Mucosa of gallbladder (tissue), 1 donor: ENCODE measurements around the gene SMO. TPM values are rescaled to one million over a fixed set of nuclear protein-coding genes. Genes with fewer than 3 reads are reported as not detected.

Source experiments
- DNase-seq: peaks from one replicate; pipeline ENCODE4 v3.0.0-alpha.2; 2020; ENCODE audit warnings: low spot score
- total RNA-seq: library from RNA; stranded (reverse); gene quantifications from one replicate; pipeline ENCODE4 v1.2.1, GENCODE V29; 2021
- donor health status: DM: no; HTN: no; CAD: no.

The SMO gene
- 15.8 TPM for total RNA-seq

GRCh38 chr7:129188372-129188891 is at the start of gene SMO:
Gene SMO (plus strand): TSS chr7:129188633. CDS start chr7:129189152, 519 bp downstream.
- DNase-seq = peak; percentile 31

- no peak for DNase-seq
These were observed 44.7 kb upstream of the SMO start for GRCh38 chr7:129143724-129144094.

GRCh38 chr7:129144095-129144833 is 44.2 kb upstream of the SMO start, which contains the start of gene TSPAN33:
Gene TSPAN33 (plus strand): TSS chr7:129144707. CDS start chr7:129144981, 274 bp downstream.
- DNase-seq = peak; percentile 79

- DNase-seq = no peak
These were observed 43.4 kb upstream of the SMO start for GRCh38 chr7:129144834-129145668.

- DNase-seq = no peak
These were observed 42.0 kb upstream of the SMO start for GRCh38 chr7:129146237-129146979.

- no peak for DNase-seq
These were observed 40.7 kb upstream of the SMO start for GRCh38 chr7:129147731-129148130.

GRCh38 chr7:129149511-129149910 is 38.9 kb upstream of the SMO start:
- DNase-seq = no peak

- DNase-seq = no peak
These were observed 38.0 kb upstream of the SMO start for GRCh38 chr7:129150199-129150996.

- DNase-seq = no peak
These were observed 30.8 kb upstream of the SMO start for GRCh38 chr7:129157651-129158050.

- no peak for DNase-seq
These were observed 28.9 kb upstream of the SMO start for GRCh38 chr7:129159539-129159938.

- DNase-seq = no peak
These were observed 28.1 kb upstream of the SMO start for GRCh38 chr7:129160161-129160905.

GRCh38 chr7:129161524-129162225 is 26.8 kb upstream of the SMO start:
- DNase-seq = no peak

- no peak for DNase-seq
These were observed 25.7 kb upstream of the SMO start for GRCh38 chr7:129162732-129163131.

- no peak for DNase-seq
These were observed 24.4 kb upstream of the SMO start for GRCh38 chr7:129163875-129164544.

GRCh38 chr7:129166745-129167144 is 21.7 kb upstream of the SMO start:
- DNase-seq = no peak

- no peak for DNase-seq
These were observed 20.6 kb upstream of the SMO start for GRCh38 chr7:129167817-129168216.

- no peak for DNase-seq
These were observed 20.0 kb upstream of the SMO start for GRCh38 chr7:129168231-129169021.

GRCh38 chr7:129169171-129169671 is 19.2 kb upstream of the SMO start:
- DNase-seq = peak; percentile 25
